ENCODE results near the gene PNPT1. TPM values are rescaled to one million over a fixed set of nuclear protein-coding genes. Genes with fewer than 3 reads are reported as not detected.
A peak's percentile ranks its signal among the peaks of the same experiment; 100 is the strongest.

PNPT1 gene
- total and polyA plus RNA-seq, 2 of the 8 experiments (the other 6 are each of a cell fraction or from before 2014, with no cell fraction given) = 8.3 to 40.2 TPM

GRCh38 chr2:55712477-55713060, 18.9 kb upstream of the PNPT1 start:
- DNase-seq (ENCODE audit: low read depth in 1 of 2, low spot score in 2 of 2) (no peak), FAIRE-seq (peak; percentile 52)
- H2AFZ ChIP-seq (ENCODE audit: low read length) = peak overlapping the region; percentile 42; the same call in 1 of the 2 replicates
- H3K56ac ChIP-seq (replicated peaks; ENCODE audit: insufficient read length, low read depth, low read length) = no peak overlapping the region
- no peak overlapping the region for H3K9ac ChIP-seq (replicated peaks in 1 of 4; ENCODE audit: extremely low read depth in 1 of 4, low read depth in 3 of 4, low read length in 3 of 4)
- H3K36me3 ChIP-seq (ENCODE audit: control insufficient read depth in 2 of 4, insufficient read depth in 4 of 4, low read length in 3 of 4) = no peaks in the 10 kb centered on the region
- H4K91ac ChIP-seq (replicated peaks; ENCODE audit: insufficient read length, low read length) = no peak overlapping the region
- no peak overlapping the region for H3K23ac ChIP-seq (ENCODE audit: insufficient read length)
- peak overlapping the region in 1 of 2 experiments; percentile 25; a peak in 1 of 4 replicates for H3K4me2 ChIP-seq (ENCODE audit: insufficient read depth in 1 of 2, low read depth in 2 of 2, low read length in 2 of 2)
- no peak overlapping the region for H3K4me3 ChIP-seq (ENCODE audit: extremely low read depth in 1 of 4, insufficient read depth in 2 of 4, low read depth in 3 of 4, low read length in 4 of 4)
- H3K27ac ChIP-seq (ENCODE audit: low read depth, low read length) = no peak overlapping the region
- peak; percentile 80 for TF ChIP-seq TEAD4 (IDR thresholded peaks at IDR 0.05; ENCODE audit: low read depth, low read length)
- 0 out of 4 replicates have a peak, but pooled peaks of 1 of the 2 experiments have one; percentile 63 for TF ChIP-seq HDAC2 (IDR thresholded peaks at IDR 0.05; ENCODE audit: borderline replicate concordance in 1 of 2, low read depth in 2 of 2, low read length in 2 of 2)
- no peak for TF ChIP-seq RNF2 (IDR thresholded peaks at IDR 0.05; ENCODE audit: borderline replicate concordance, low read depth, low read length, missing control alignments, poor library complexity, severe bottlenecking)
- TF ChIP-seq SAP30 (IDR thresholded peaks at IDR 0.05; ENCODE audit: insufficient read depth, insufficient replicate concordance, low read length) = no peak
- no peak overlapping the region for H3K4ac ChIP-seq (replicated peaks; ENCODE audit: insufficient read length, low read depth, low read length)
- no peak overlapping the region for H3K14ac ChIP-seq (ENCODE audit: insufficient read length)
- H3K27me3 ChIP-seq (replicated peaks in 1 of 4; ENCODE audit: control insufficient read depth in 3 of 4, extremely low read depth in 1 of 4, insufficient read depth in 3 of 4, low read length in 3 of 4) = no peaks in the 10 kb centered on the region
- H4K20me1 ChIP-seq (replicated peaks in 1 of 2; ENCODE audit: control insufficient read depth in 1 of 2, insufficient read depth in 2 of 2, low read length in 2 of 2) = no peaks in the 10 kb centered on the region
- H4K5ac ChIP-seq (ENCODE audit: insufficient read length, low read depth, low read length) = no peak overlapping the region
- H2AK5ac ChIP-seq (ENCODE audit: low read depth, low read length) = no peak overlapping the region
- H3K4me1 ChIP-seq (replicated peaks in 1 of 4; ENCODE audit: control insufficient read depth in 3 of 4, insufficient read depth in 4 of 4, low read length in 3 of 4) = peaks cover 0 to 5% (median 0%) of the 10 kb centered on the region in 4 experiments; a peak in 3 of 7 replicates
- no peaks in the 10 kb centered on the region for H3K9me3 ChIP-seq (ENCODE audit: insufficient read depth in 2 of 2, low read depth in 1 of 2, low read length in 1 of 2)
- ChIA-PET POLR2A (ENCODE audit: partially characterized antibody) (interaction anchor here (1.1 kb wide), 1 partner anchor 9 kb away, joined by 5 read pairs; no protein-coding TSS in a partner anchor), CTCF (ENCODE audit: partially characterized antibody) (interaction anchor here (1.2 kb wide), 1 partner anchor 10 kb away, joined by 3 read pairs; no protein-coding TSS in a partner anchor)
- H3K23me2 ChIP-seq (ENCODE audit: low read depth, low read length) = no peaks in the 10 kb centered on the region
- peak overlapping the region; percentile 68 for H3K18ac ChIP-seq (ENCODE audit: extremely low read depth, low read length)
- H2BK12ac ChIP-seq (ENCODE audit: low read depth, low read length) = 0 out of 2 replicates have a peak overlapping the region, but pooled peaks have one; percentile 60
- H2BK120ac ChIP-seq (replicated peaks; ENCODE audit: low read depth, low read length) = no peak overlapping the region
- WGBS, 2 experiments (ENCODE audit: extremely low coverage in 1 of 2, insufficient coverage in 1 of 2, insufficient read length in 1 of 2, insufficient replicate concordance in 2 of 2, low coverage in 1 of 2, low lambda C conversion rate in 2 of 2, missing lambda C conversion rate in 1 of 2) = 80% methylated on average over 6 of the region's 6 CpGs; no CpG with 5 or more reads in 1 of the 2 experiments
- no peak overlapping the region for H2BK15ac ChIP-seq (ENCODE audit: low read length)
- H2BK20ac ChIP-seq (ENCODE audit: low read length) = peak overlapping the region; percentile 93; the same call in 1 of the 2 replicates
- H2BK5ac ChIP-seq (ENCODE audit: low read depth, low read length) = peak overlapping the region; percentile 78; the same call in 1 of the 2 replicates
- no peaks in the 10 kb centered on the region for H3K79me1 ChIP-seq (ENCODE audit: low read depth, low read length)
- H3K79me2 ChIP-seq (ENCODE audit: control insufficient read depth in 1 of 2, insufficient read depth in 2 of 2, low read length in 2 of 2) = no peaks in the 10 kb centered on the region
- H4K8ac ChIP-seq (ENCODE audit: extremely low read depth, insufficient read depth, low read length) = no peak overlapping the region
